Stimulated activated CD4-positive, alpha-beta T cell treated with anti-CD3 and anti-CD28 coated beads, Interleukin-4, amount 100 ng/mL, for 24 hours (primary cell): ENCODE measurements around the gene PDZD7.

ENCODE experiments used
- DNase-seq: peaks from one replicate; pipeline ENCODE4 v3.0.0-alpha.2; 2020

PDZD7 gene

GRCh38 chr10:100999742-101000126 is 31.2 kb downstream of the PDZD7 start, which contains the start of gene LZTS2:
TSS of gene LZTS2 (plus strand) at chr10:100999808. CDS start at chr10:101002539, 2,731 bp downstream.
- DNase-seq: no peak

- DNase-seq: peak; percentile 77
Measured at GRCh38 chr10:100998991-100999741, 31.8 kb downstream of the PDZD7 start.

GRCh38 chr10:100998183-100998990 is 32.5 kb downstream of the PDZD7 start:
- peak; percentile 64 for DNase-seq

- DNase-seq: peak; percentile 72
Measured at GRCh38 chr10:100997360-100998182, 33.4 kb downstream of the PDZD7 start.

- peak; percentile 38 for DNase-seq
Measured at GRCh38 chr10:100996678-100997359, 34.1 kb downstream of the PDZD7 start.

- DNase-seq: no peak
Measured at GRCh38 chr10:100995181-100995580, 35.7 kb downstream of the PDZD7 start.

GRCh38 chr10:100993986-100994708 is 36.8 kb downstream of the PDZD7 start:
- DNase-seq: no peak

- no peak for DNase-seq
Measured at GRCh38 chr10:100989088-100989487, 41.8 kb downstream of the PDZD7 start.

- DNase-seq: no peak
Measured at GRCh38 chr10:100988166-100988565, 42.8 kb downstream of the PDZD7 start.

- DNase-seq: no peak
Measured at GRCh38 chr10:100987685-100988049, 43.3 kb downstream of the PDZD7 start.

- peak; percentile 90 for DNase-seq
Measured at GRCh38 chr10:100986952-100987684, 43.8 kb downstream of the PDZD7 start, which contains the start of the genes MRPL43 and TWNK. TSS of gene MRPL43 (minus strand) at chr10:100987497. CDS start at chr10:100987443, 54 bp downstream. TSS of gene TWNK (plus strand) at chr10:100987543. CDS start at chr10:100988211, 668 bp downstream.

- no peak for DNase-seq
Measured at GRCh38 chr10:100986623-100986951, 44.3 kb downstream of the PDZD7 start.

GRCh38 chr10:100985336-100985735 is 45.6 kb downstream of the PDZD7 start:
- no peak for DNase-seq

- DNase-seq: no peak
Measured at GRCh38 chr10:100984672-100985177, 46.2 kb downstream of the PDZD7 start.

- no peak for DNase-seq
Measured at GRCh38 chr10:100983868-100984671, 46.9 kb downstream of the PDZD7 start.

GRCh38 chr10:100982916-100983830 is 47.8 kb downstream of the PDZD7 start:
- no peak for DNase-seq

- no peak for DNase-seq
Measured at GRCh38 chr10:100981178-100981772, 49.7 kb downstream of the PDZD7 start.

- no peak for DNase-seq
Measured at GRCh38 chr10:100980711-100981110, 50.2 kb downstream of the PDZD7 start.
